ENCODE measurements around the gene KCNN4.

DNA sequence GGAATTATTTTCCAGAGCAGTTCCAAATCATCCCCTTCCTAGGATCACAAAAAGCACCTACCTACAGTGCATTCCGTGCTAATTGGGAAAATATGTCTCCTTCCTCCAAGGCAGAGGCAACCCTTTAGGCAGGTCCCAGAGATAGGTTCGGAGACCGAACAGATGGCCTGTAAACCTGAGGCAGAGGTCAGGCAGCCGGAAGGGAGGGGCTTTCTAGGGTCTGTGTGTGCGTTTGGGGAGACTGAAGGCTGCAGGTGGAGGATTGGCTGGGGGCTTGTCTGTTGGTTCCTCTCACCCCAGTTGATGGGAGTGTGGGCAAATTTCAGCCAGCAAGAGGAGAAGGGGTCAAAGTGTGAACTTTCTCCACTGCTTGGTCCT is 7.1 kb downstream of the KCNN4 start:
- TF ChIP-seq, protein P1, sequence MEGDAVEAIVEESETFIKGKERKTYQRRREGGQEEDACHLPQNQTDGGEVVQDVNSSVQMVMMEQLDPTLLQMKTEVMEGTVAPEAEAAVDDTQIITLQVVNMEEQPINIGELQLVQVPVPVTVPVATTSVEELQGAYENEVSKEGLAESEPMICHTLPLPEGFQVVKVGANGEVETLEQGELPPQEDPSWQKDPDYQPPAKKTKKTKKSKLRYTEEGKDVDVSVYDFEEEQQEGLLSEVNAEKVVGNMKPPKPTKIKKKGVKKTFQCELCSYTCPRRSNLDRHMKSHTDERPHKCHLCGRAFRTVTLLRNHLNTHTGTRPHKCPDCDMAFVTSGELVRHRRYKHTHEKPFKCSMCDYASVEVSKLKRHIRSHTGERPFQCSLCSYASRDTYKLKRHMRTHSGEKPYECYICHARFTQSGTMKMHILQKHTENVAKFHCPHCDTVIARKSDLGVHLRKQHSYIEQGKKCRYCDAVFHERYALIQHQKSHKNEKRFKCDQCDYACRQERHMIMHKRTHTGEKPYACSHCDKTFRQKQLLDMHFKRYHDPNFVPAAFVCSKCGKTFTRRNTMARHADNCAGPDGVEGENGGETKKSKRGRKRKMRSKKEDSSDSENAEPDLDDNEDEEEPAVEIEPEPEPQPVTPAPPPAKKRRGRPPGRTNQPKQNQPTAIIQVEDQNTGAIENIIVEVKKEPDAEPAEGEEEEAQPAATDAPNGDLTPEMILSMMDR (IDR thresholded peaks at IDR 0.05 in 4 of 5, conservative IDR thresholded peaks at IDR 0.05 in 1 of 5) = no peak
- no peak for TF ChIP-seq POLR2A (IDR thresholded peaks at IDR 0.05)

All from gastrocnemius medialis (tissue), 4 donors.